Measurements from ENCODE around the gene SLIT3. TPM values are rescaled to one million over a fixed set of nuclear protein-coding genes. Genes with fewer than 3 reads are reported as not detected.

Gene SLIT3
- total RNA-seq, 1 donor from 2014 or later: 42.4 TPM

DNA sequence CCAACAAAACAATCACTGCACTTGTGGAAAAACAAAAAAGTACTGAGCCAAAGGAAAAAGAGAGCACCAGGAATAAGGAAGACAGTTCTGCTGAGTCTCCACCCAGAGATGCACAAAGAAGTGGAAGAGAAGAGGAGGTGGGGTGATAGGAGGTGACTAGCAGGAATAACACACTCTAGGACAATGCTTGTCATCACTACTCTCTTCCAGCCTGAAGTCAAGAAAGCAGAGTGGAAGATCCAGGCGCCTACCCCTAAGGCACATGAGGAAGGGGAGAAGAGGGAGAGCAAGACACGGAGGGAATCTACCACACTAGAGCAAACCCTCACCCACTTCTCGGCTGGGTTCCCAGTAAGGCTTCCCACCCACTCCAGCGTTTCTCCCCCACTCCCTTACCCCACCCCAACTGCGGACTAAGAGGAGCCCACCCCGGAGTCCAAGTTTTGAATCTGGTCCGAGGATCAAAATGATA is 1.7 kb downstream of the SLIT3 start:
- DNase-seq: peak; percentile 75

DNA sequence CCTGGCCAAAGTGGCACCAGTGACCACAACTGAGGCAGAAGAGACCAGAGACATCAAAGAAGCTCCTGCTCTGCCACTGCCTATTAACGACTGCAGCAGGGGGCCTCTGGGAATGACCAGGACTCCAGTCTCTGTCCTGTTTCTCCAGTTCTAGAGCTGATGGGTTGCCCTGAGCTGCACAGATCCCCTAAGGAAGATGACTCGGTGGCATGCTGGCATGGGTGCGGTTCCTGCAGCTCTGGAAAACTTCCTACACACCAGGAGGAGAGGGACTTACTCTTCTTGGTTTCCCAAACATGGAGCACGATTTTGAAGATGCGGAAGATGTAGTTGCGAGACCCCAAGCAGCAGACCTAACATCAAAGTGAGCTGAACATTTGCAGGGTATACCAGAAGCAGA is 2.7 kb downstream of the SLIT3 start:
- no peak for DNase-seq

DNA sequence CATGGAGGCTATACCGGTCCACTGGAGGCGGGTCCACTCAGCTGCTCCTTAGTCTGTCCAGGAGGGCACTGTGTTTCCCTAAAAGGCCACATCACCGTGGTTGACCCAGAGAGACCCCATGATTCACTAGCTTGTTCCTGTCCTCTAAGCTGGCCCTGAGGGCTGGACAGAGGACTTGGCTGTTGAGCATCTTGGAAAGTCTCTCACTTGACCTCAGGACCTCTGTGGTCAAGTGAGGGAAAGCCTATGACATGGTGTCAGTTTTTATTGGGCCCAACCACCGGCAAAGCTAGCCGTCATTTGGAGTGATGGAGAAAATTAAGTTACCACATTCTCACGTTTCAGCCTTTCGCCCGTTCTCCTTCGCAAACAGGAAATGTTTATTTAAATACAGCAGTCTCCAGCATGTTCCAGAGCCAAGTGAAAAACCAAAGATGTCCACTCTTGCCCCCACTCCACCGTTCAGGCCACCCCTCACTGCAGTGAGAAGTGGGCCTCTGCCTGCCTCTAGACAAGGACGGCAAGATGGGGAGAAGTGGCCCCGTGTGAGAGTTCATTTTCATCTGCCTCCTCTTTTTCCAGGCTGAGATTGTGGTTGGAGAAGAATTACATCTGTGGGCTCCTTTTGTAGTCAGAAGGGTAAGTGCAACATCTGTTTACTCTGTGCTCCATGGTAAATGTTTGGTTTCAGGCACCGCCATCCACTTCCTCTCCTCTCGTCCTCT is 4.4 kb downstream of the SLIT3 start:
- peak; percentile 25 for DNase-seq

DNA sequence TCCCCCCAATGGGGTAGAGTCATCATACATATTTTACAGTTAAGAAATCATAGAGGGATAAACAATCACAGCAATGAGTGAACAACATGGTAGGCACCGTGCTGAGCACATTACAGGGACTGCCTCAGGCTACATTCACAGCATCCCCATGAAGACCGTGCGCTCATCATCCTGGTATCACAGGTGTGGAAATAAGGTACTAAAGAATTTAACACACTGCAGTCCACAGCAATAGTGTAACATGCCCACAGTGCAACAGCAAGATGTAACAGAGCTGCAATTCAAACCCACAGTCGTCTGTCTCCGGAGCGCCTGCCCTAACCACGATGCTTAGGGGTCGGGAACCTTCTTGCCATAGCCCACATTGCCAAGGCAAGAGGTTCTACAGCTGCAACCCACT is 5.6 kb downstream of the SLIT3 start:
- DNase-seq: no peak

DNA sequence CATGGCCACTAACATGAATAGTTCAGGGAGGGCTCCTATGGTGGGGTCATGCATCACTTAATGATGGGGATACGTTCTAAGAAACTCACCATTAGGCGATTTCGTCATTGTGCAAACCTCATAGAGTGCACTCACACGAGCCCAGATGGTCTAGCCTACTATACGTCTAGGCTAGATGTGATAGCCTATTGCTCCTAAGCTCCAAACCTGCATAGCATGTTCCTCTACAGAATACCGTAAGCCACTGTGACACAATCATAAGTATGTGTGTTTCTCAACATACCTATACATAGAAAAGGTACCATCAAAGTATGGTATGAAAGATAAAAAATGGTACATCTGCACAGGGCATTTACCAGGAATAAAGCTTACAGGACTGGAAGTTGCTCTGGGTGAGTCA is 6.3 kb downstream of the SLIT3 start:
- DNase-seq: no peak

DNA sequence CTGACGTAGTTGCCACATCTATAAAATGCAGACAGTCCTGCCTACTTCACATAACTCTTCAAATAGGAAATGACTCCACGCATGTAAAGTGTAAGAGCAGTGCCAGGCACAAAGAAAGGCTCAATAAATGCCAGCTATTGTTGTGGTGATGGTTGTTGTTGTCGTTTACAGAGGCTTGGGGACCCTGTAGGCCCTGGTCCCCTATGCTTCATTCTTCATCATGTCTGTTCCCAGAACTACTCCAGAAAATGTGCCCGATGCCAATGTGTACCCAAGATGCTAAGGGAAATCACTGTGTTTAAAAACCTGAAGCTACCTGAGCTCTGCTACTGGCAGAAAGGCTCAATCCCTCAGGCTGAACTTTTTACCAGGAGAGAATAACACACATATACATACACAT is 9.1 kb downstream of the SLIT3 start:
- DNase-seq: no peak

DNA sequence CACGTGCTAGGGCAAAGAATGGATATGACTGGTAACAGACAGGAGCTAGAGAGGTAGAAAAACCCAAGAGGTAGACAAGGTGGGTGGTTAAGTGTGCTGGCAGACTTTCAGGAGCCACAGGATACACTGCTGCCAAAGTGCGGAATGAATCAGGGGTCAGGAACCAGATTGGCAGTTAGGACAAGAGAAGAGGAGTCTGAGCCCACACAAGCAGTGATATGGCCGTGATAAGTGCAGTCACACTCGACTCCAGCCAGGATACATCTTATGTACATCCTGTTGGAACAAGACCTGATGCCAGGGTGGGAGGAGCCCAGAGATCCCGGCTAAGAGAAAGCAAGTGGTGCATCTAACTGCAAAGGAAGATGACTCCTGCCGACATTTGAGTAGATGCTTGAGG is 10.0 kb downstream of the SLIT3 start:
- no peak for DNase-seq

DNA sequence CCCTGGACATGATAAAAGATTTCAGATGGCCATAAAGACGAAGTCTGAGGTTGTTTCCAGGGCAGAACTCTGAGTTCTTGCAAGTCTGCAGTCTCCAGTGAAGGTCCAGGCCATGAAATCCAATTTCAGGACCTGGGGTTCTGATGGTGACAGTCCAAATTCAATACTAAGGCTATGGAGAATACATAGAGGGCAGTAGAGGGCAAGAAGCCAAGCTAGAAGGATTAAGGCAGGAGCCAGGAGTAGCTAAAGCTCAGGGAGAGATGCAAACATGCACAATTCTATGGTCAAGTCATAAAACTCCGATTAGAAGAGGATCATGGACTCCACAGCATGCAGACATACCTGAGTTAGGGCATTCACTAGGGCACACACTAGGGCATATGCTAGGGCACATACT is 11.4 kb downstream of the SLIT3 start:
- DNase-seq: no peak

DNA sequence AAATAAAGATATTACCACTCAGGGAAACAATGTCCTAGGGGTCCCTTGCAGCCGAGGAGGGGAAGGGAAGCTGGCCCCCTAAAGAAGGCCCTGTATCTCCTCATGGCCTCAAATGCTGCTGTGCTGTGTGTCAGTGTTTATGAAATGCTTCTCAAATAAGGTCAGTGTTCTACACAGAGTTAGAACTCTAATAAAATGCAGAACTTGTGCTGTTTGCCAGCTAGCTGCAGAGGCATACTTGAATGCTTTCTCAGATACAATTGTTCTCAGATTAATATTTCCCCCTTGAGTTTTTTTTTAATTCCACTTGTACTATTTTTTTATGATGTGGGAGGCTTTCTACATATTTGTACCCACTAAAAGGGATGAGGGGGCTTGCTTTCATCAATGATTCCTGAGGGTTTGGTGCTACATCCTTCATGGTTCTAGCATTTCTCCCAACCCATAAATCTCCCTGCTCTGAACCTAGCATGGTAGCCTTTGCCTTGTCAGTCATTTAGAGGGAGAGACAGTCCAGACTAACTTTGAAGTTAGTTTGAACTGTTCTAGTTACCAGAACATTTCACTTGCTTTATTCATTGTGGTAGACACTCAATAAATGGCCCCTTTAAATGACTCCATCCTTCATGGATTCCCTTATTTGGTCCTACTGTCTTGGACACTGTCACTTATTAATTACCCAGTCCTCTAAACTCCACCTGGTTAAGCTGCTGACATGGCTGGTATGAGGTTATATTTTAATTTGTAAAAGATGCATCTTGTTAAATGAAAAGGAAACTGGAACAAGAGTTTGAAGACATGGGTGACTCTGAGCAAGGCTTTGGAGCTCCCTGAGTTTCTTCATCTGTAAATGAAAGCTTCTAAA is 12.6 kb downstream of the SLIT3 start:
- peak; percentile 55 for DNase-seq

DNA sequence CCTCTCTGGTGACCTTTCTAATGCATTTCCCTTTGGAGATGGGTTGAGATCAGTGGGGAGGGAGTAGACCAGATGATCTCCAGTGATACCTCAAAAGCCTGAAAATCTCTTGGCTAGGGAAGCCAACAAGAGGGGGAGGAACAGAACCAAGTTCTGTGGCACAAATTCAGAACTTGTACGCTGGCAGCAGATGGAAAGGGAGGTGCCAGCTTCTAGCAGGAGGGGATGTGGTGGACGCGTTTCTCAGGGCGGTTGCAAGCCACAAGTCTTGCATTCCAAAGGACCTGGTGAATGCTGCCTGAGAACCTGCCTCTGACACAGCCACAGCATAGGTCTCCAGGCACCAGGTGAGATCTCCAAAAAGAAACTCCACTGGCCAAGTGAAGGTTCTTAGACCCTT is 13.4 kb downstream of the SLIT3 start:
- DNase-seq: no peak

DNA sequence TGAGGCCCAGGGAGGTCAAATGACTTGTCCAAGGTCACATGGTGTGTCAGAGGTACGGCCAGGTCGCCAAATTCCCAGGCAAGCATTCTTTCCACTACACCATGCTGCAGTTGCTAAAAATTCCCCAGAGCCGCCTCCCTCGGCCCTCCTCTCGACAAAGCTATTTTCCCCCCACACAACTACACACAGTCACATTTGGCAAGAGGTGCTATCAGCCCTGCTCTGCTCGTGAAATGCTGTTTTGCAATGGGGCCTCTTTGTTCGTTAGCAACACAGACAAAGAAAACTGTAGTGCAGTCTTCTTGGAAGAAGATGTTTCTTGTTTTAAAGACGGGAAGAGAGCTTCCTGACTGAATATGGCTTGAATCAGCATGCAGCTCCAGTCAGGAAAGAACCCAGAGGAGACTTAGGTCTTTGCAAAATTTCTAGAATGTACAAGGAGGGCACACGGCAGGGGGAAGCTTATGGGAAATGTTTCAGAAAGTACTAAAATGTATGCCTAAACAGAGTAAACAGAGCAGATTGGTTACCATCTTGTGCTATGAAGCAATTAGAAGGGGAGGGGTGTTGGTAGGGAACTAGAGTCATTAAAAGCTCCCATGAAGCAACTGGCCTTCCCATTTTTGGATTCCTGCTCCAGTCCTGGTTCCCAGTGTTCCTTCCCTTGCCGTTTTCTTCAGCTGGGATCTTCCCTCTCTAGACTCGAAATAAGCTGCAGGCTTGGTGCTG is 14.2 kb downstream of the SLIT3 start:
- peak; percentile 70 for DNase-seq

DNA sequence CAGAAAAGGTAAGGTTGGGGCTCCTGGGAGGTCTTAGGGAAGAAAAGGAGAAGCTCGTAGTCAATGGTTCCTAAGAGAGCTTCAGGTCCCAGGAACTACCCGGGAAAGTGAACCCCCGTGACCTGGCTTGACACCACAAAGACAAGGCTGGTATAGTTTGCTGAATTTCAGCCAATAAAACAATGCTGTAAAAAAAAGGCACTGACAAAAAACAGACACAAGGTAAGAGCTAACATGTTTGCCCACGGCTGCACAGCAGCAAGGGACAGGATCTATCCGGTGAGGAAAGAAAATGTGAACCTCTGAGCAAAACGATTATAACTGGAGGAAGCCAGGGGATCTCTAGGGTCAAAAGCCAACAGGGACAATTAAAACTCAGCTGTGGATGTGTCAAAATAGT is 17.1 kb downstream of the SLIT3 start:
- no peak for DNase-seq

DNA sequence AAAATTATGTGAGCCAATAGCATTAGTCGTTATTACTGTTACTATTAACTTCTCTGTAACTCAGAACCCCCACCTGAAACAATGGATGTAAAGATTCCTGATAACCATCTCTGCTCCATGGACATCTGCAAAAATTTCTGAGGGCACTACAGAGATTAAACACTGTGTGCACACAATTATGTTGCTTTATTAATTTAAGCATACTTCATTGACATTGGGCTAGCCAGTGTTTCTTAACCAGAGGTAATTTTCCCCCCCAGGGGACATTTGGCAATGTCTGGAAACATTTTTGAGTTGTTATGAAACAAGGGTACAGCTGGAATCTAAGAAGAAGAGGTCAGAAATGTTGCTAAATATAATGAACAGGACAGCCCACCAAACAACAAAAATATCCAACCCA is 19.3 kb downstream of the SLIT3 start:
- no peak for DNase-seq

DNA sequence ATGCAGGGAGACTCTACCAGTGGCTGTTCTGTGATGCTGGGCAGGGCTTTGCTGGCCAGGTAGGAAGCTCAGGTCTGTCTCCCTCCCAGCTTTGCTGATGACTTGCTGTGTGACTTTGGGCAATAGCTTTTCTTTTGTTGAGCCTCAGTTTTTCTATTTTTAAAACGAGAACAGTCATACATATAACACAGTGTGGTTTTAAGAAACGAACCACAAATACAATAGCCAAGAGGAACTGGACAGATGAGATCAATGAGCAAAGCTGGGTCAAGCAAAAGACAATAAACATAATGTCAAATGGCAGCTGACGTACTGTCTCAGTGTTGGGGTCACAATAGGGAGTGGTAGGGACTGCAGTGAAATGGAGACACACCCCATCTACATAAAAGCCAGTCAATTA is 20.2 kb downstream of the SLIT3 start:
- DNase-seq: no peak

DNA sequence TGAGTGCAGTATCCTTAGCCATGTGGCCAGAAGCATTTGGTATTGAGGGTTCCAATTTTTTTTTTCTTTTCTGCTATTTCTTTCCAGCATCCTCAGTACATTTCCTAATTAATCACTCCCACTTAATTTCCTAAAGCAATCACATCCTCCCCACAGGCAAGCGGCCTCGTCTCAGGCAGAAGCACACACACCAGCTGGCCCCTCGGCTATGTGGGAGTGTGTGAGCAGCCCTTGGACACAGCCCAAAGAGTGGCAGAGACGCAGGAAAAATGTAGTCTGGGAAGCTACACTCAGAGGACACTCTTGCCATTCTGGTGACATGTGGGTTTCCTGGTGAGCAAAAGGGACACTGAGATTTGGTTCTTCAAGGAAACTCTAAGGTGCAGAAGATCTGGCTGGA is 20.7 kb downstream of the SLIT3 start:
- DNase-seq: no peak

DNA sequence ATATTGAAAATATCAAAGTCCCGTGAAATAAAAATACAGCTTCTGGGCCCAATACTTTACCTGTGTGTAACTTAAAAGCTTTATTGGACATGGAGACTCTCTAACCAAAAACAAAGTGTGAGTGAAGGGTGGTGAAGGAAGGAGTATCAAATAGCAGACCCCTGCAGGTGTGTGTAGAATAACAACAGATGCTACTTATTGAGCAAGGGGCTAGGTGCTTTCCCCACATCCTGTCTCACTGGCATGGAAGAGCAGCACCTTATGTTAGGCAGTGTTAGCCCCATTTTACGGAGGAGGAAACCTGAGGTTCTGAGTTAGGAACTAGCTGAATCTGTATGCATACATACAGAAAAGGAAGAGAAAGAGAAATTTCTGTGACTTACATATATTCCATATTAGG is 21.8 kb downstream of the SLIT3 start:
- no peak for DNase-seq

DNA sequence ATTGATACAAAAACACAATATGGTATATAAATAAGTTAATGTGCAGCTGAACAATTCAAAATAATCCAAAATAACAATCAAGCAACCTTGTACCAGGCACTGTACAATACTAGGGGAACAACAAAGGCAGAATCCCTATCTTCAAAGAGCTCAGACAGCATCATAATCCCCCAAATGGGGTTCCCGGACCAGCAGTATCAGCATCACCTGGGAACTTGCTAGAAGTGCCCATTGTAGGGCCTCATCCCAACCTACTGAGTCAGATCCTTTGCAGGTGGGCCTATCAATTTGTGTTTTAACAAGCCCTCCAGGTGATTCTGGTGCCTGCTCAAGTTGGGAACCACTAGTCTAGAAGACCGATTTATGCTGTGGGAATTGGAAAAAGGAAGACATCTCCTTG is 27.1 kb downstream of the SLIT3 start:
- DNase-seq: no peak

DNA sequence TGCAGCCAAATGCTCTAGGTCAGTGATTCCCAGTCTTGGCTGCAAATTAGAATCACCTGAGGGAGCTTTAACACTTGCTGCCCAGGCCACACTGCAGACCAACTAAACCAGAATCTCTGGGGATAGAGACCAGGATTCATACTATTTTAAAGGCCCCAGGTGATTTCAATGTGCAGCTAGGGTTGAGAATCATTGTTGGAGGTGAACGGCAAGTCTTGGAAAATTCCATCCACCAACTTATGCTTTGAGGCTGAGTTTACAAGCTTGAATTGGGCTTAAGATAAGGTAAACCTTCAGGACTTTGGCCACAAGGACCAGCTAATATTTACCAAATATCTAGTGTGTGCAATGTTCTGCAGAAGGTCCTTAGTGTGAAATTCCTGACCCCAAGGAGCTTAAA is 27.5 kb downstream of the SLIT3 start:
- DNase-seq: no peak

DNA sequence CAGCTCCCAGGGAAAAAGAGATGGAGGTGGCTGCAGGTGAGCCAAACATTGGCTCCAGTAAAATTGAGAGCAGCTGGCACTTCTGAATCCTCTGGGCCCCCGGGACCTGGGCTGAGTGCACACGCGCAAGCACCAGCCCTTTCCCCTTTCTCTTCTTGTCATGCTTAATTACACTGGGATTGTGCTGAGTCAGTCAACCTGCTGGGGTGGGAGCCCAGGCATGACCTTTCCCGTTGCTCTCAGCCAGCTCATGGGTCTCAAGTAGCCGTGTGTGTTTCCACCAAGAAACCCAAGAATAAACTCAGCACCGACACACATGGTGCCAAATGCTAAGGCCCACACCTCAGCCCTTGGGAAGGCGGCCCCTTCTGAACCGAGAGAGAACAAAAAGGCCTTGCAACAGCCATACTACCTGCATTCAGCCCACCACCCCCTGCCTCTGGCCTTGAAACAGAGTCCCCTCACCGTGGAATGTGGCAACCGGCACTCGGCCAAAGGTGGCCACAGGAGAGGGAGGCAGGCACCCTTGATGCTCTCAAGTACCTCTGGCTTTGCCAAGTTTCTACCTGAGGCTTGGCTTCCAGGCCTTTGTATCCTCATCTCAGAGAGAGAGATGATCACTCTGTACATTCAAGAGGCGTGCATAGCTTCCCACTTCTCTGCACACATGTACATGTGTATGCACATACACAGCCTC is 28.1 kb downstream of the SLIT3 start:
- no peak for DNase-seq

DNA sequence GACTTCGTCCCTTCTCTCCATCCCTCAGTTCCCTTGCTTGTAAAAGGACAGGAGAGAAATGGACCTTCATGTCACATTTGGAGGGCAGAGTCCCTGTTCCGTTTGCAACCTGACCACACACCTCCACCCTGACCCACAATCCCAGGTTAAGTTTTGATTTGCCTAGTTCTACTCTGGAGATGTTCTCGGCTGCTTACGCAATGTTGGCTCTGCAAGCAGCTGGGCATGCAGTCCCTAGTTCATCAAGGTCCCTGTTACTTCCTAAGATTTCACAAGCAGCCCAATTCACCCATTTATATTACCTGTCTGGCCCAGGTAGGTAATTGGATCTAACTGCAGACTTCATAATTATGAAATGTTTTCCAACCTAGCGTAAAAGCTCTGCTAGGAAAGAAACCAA is 28.8 kb downstream of the SLIT3 start:
- DNase-seq: no peak

DNA sequence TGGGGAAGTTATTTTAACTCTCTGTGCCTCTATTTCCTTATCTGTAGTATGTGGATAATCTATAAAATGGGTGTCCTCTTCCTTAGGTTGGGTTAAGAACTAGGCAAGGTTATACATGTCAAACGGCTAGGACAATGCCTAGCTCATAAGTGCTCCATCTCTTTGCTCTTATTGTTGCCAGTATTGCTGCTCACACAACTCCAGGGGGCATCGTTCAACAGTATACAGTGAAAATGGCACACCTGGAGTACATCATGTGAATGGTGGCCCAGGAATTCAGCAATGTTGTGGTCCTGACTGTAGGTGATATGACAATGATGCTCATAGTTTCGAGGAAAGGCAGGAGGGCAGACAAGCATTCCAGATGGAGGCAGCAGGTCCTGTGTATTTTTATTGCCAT is 30.1 kb downstream of the SLIT3 start:
- DNase-seq: no peak

DNA sequence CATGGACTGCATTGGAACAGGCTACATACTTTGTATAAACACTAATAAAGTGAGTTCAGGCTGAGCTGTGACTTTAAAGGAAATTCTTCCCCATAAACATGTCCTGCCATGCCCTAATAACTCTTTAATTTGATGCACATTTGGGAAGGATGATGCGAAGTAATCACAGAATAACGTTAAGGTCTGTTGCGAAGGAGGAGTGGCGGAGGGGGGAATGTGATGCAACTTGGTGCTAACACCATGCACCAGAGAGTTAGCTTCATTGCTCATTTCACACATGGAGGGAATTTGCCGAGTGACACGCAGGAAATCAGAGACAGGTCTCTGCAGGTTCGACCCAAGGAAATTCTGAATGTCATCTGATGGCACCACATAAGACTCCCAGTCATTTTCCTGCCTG is 32.9 kb downstream of the SLIT3 start:
- peak; percentile 72 for DNase-seq

DNA sequence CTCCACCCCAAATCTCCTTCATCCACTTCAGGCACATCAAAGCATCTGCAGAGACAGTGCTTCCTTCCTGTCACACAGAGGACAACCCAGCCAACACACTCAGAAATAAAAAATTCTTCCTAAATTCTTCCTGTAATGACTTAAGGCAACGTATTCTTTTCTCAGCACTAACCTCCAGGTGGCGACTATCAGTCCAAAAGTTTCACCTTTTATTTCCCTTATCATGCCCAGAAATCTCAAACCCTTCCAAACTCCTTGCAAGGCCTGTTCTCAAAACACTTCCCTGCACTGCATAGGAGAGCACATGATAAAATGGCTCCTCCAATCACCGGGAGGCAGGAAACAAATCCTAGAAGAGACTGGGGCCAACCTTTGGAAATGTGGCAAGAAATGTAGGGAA is 35.1 kb downstream of the SLIT3 start:
- no peak for DNase-seq
